Right atrium auricular region (tissue), 2 donors: ENCODE measurements around the gene TNFRSF25. TPM values are rescaled to one million over a fixed set of nuclear protein-coding genes. Genes with fewer than 3 reads are reported as not detected.

Experiments
- DNase-seq: peaks from one replicate; pipeline ENCODE4 v3.0.0-alpha.2; 2019; ENCODE audit warnings: low spot score
- H3K27ac ChIP-seq, 2 donors: fragments of 200-600 bp; sonication (generic); 1 replicate in 1 of 2; 2 replicates in 1 of 2; pipeline ENCODE4 v1.5.1; 2016 to 2019
- H3K27me3 ChIP-seq, 2 donors: fragments of 200-600 bp; sonication (generic); one replicate each; pipeline versions ENCODE4 v1.5.1 to v1.6.0; 2017 to 2019
- H3K36me3 ChIP-seq: fragments of 200-600 bp; sonication (generic); one replicate; pipeline ENCODE4 v1.5.1; 2016
- H3K4me1 ChIP-seq, 2 donors: fragments of 200-600 bp; sonication (generic); one replicate each; pipeline versions ENCODE4 v1.5.1 to v1.6.0; 2017 to 2019
- H3K4me3 ChIP-seq, 2 donors: fragments of 200-600 bp; sonication (generic); 1 replicate in 1 of 2; 2 replicates in 1 of 2; pipeline ENCODE4 v1.5.1; 2017 to 2019; ENCODE audit warnings: mild to moderate bottlenecking in 1 of 2, moderate library complexity in 1 of 2
- H3K9me3 ChIP-seq, 2 donors: fragments of 200-600 bp; sonication (generic); one replicate each; pipeline ENCODE4 v1.5.1; 2019
- total RNA-seq, 2 donors: library from RNA; depleted of rRNA; stranded (reverse); fragments of >200 nt; gene quantifications; one replicate each; pipeline ENCODE4 v1.1.0, GENCODE V29; 2016
- TF ChIP-seq, protein P1 (sequence below), 2 donors: fragments of 200-600 bp; sonication (generic); IDR thresholded peaks; one replicate each; pipeline ENCODE4 v1.5.1; 2019; ENCODE audit warnings: antibody characterized with exemption in 2 of 2

TNFRSF25 gene
- total RNA-seq, 2 donors from 2014 or later: 4.4 to 7.4 TPM

GRCh38 chr1:6491966-6492365 is 26.0 kb upstream of the TNFRSF25 start:
- Histone ChIP-seq H3K27me3 (no peaks in the 10 kb centered on the region), H3K9me3 (no peaks in the 10 kb centered on the region), H3K36me3 (no peaks in the 10 kb centered on the region), H3K4me3 (no peak overlapping the region), H3K4me1 (peaks cover 0 to 66% of the 10 kb centered on the region in 2 donors), H3K27ac (peak overlapping the region; percentile 16 to 71)
- DNase-seq: no peak
- TF ChIP-seq, protein P1, sequence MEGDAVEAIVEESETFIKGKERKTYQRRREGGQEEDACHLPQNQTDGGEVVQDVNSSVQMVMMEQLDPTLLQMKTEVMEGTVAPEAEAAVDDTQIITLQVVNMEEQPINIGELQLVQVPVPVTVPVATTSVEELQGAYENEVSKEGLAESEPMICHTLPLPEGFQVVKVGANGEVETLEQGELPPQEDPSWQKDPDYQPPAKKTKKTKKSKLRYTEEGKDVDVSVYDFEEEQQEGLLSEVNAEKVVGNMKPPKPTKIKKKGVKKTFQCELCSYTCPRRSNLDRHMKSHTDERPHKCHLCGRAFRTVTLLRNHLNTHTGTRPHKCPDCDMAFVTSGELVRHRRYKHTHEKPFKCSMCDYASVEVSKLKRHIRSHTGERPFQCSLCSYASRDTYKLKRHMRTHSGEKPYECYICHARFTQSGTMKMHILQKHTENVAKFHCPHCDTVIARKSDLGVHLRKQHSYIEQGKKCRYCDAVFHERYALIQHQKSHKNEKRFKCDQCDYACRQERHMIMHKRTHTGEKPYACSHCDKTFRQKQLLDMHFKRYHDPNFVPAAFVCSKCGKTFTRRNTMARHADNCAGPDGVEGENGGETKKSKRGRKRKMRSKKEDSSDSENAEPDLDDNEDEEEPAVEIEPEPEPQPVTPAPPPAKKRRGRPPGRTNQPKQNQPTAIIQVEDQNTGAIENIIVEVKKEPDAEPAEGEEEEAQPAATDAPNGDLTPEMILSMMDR (IDR thresholded peaks at IDR 0.05): no peak

- TF ChIP-seq, protein P1 (IDR thresholded peaks at IDR 0.05): no peak
- H3K4me1 ChIP-seq: peaks cover 0 to 65% of the 10 kb centered on the region in 2 donors
Observed at GRCh38 chr1:6491480-6491962, 25.5 kb upstream of the TNFRSF25 start, which contains the start of gene PLEKHG5. TSS of gene PLEKHG5 (minus strand) at chr1:6491667. CDS start at chr1:6477571, 14,096 bp downstream.

DNA sequence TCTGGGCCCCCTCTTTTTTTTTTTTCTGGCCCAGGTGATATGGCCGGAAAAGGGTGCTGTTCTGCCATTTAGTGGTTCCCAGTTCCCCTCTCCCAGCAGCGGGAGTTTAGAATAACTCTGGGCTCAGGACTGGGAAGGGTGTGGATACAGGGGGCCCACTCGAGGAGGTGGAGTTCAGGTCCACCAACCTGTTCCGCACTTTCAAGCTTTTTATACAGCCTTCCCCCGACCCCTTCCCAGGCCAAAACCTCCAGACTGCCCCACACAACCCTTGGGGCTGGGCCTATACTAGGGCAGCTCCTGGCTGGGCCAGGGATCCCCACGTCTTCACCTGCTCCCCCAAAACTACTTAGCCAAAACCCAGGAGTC is 25.1 kb upstream of the TNFRSF25 start:
- H3K27ac ChIP-seq: peak overlapping the region; percentile 71 to 77
- H3K4me1 ChIP-seq: peaks cover 0 to 65% of the 10 kb centered on the region in 2 donors
- no peaks in the 10 kb centered on the region for H3K9me3 ChIP-seq
- H3K4me3 ChIP-seq: peak overlapping the region; percentile 63 to 66
- H3K27me3 ChIP-seq: no peaks in the 10 kb centered on the region
- TF ChIP-seq, protein P1 (IDR thresholded peaks at IDR 0.05): no peak
- no peak for DNase-seq
- no peaks in the 10 kb centered on the region for H3K36me3 ChIP-seq

More at GRCh38 chr1:6491480-6491962, 25.5 kb upstream of the TNFRSF25 start, which contains the start of gene PLEKHG5:
- peak within 1 kb of the TSS; percentile 71 to 77 for H3K27ac ChIP-seq
- DNase-seq: no peak
- no peaks in the 10 kb centered on the region for H3K36me3 ChIP-seq
- peak within 1 kb of the TSS; percentile 63 to 66 for H3K4me3 ChIP-seq
- no peaks in the 10 kb centered on the region for H3K9me3 ChIP-seq
- H3K27me3 ChIP-seq: no peaks in the 10 kb centered on the region

DNA sequence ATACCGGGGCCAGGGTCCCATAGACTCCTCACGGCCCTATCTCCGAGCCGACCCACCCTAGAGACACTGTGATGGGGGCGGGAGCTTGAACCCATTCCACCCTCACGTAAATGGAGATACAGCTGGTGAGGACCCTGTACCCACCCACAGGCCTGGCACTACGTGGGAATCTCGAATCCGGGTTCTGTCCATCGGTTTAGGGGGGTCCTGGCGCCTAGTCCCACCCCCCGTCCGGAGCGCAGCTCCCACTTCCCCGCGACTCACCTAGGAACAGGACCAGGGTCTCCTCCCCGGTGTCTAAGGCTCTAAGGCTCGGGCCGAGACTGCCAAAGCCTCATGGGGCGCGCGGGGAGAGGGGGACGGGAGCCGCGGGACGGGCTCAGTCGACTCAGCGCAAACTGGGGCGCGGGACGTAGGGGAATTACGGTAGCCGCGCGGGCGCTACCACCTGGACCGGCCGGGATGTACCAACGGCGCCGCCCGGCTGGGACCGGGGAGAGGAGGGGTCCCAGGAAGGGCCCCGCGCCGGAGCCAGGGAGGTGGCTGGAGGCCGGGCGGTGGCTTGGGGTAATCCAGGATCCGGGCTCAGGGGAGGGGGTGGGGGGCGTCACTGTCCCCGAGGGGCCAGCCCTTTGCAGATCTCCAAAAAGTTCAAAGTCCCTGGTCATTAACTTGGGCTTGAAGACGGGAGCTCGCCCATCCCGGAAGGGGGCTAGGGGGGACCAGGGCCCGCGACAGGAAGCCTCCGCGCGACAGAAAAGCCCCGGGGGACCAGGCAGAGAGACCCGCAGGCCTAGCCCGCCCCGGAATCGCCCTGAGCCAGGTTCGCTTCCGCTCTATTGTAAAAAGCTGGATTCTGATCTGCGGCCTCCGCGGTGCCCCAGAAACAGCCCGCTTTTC is 24.5 kb upstream of the TNFRSF25 start:
- no peak for DNase-seq
- Histone ChIP-seq H3K4me1 (peaks cover 0 to 65% of the 10 kb centered on the region in 2 donors), H3K9me3 (no peaks in the 10 kb centered on the region), H3K4me3 (peak overlapping the region; percentile 63 to 66), H3K27ac (peak overlapping the region; percentile 71 to 77), H3K27me3 (no peaks in the 10 kb centered on the region), H3K36me3 (no peaks in the 10 kb centered on the region)
- TF ChIP-seq, protein P1 (IDR thresholded peaks at IDR 0.05): peak in 1 of 2 donors; percentile 45

DNA sequence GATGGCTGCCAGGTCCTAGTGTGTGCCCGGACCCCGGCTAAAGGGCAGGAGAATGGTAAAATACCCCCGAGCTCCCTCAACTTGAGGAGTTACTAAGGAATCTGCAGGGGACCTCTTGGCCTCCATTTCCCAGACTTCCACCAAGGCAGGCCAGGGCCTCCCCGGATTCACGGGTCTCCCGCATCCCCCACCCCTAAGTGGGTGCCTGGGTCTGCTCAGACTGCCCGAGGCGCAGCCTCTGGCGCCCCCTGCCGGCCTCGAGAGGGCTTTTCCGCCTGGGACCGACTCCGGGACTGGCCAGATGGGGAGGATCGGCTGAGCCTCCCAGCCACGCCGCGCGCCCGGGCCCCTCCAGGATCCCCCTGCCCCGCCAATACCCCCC is 23.8 kb upstream of the TNFRSF25 start:
- Histone ChIP-seq H3K27me3 (no peaks in the 10 kb centered on the region), H3K4me3 (peak overlapping the region; percentile 63 to 66), H3K27ac (peak overlapping the region; percentile 71 to 77), H3K4me1 (peaks cover 0 to 65% of the 10 kb centered on the region in 2 donors), H3K36me3 (no peaks in the 10 kb centered on the region), H3K9me3 (no peaks in the 10 kb centered on the region)
- peak; percentile 71 for DNase-seq
- TF ChIP-seq, protein P1 (IDR thresholded peaks at IDR 0.05): peak; percentile 91 to 97
